Upper lobe of right lung (tissue), 1 donor: ENCODE measurements around the gene LRRFIP1. TPM values are rescaled to one million over a fixed set of nuclear protein-coding genes. Genes with fewer than 3 reads are reported as not detected.

Experiments used
- ATAC-seq: fragments of 200-7000 bp; cut with Tn5 transposase; one replicate; pipeline ENCODE4 v1.9.1; 2020; ENCODE audit warnings: mild to moderate bottlenecking, moderate library complexity
- DNase-seq: peaks from one replicate; pipeline ENCODE4 v3.0.0-alpha.2; 2020
- H3K27ac ChIP-seq: fragments of 200-600 bp; one replicate; pipeline ENCODE4 v1.8.0; 2022
- H3K27me3 ChIP-seq: fragments of 200-600 bp; one replicate; pipeline ENCODE4 v1.8.0; 2022; ENCODE audit warnings: mild to moderate bottlenecking
- H3K36me3 ChIP-seq: fragments of 200-600 bp; one replicate; pipeline ENCODE4 v1.8.0; 2022
- H3K4me1 ChIP-seq: fragments of 200-600 bp; one replicate; pipeline ENCODE4 v1.8.0; 2022
- H3K4me3 ChIP-seq: fragments of 200-600 bp; one replicate; pipeline ENCODE4 v1.8.0; 2022; ENCODE audit warnings: mild to moderate bottlenecking
- H3K9me3 ChIP-seq: fragments of 200-600 bp; one replicate; pipeline ENCODE4 v1.8.0; 2022
- CTCF ChIP-seq: fragments of 200-600 bp; IDR thresholded peaks from one replicate; pipeline ENCODE4 v1.8.0; 2022; ENCODE audit warnings: antibody characterized with exemption
- intact Hi-C: fragments of 100-400 bp; cut with DNase I; formaldehyde crosslinking; loops from one replicate; pipeline ENCODE4 v1.11.0; 2022
- total RNA-seq: library from RNA; stranded (reverse); fragmentation: NEBNext Ultra II Directional; extraction: Animal tissue kit (Norgen Biotek cat#: 25700); gene quantifications from one replicate; pipeline ENCODE4 v1.2.1, GENCODE V29; 2021
- donor health status: DM: no; HTN: yes; CAD: no; lungs with severe emphysema.

The LRRFIP1 gene
- total RNA-seq, 1 donor from 2014 or later: 178 TPM

- H3K4me1 ChIP-seq: peaks cover 26% of the 10 kb centered on the region
- peaks cover 32% of the 10 kb centered on the region for H3K36me3 ChIP-seq
- no peaks in the 10 kb centered on the region for H3K27me3 ChIP-seq
- intact Hi-C loops: no loop called here
- H3K9me3 ChIP-seq: no peaks in the 10 kb centered on the region
- no peak overlapping the region for H3K4me3 ChIP-seq
- TF ChIP-seq CTCF: no peak
- H3K27ac ChIP-seq: peak overlapping the region; percentile 64
- ATAC-seq (no peak), DNase-seq (no peak)
Observed at GRCh38 chr2:237716011-237716410, 88.6 kb downstream of the LRRFIP1 start.

GRCh38 chr2:237717366-237718276 lies 90.2 kb downstream of the LRRFIP1 start:
- intact Hi-C loops: no loop called here
- Histone ChIP-seq H3K9me3 (no peaks in the 10 kb centered on the region), H3K4me3 (no peak overlapping the region), H3K36me3 (peaks cover 28% of the 10 kb centered on the region), H3K27me3 (no peaks in the 10 kb centered on the region), H3K27ac (no peak overlapping the region), H3K4me1 (peaks cover 29% of the 10 kb centered on the region)
- no peak for DNase-seq
- ATAC-seq: no peak
- no peak for TF ChIP-seq CTCF

- no peak for TF ChIP-seq CTCF
- DNase-seq (no peak), ATAC-seq (no peak)
- peaks cover 26% of the 10 kb centered on the region for H3K36me3 ChIP-seq
- intact Hi-C loops: no loop called here
- no peaks in the 10 kb centered on the region for H3K9me3 ChIP-seq
- peaks cover 29% of the 10 kb centered on the region for H3K4me1 ChIP-seq
- H3K27ac ChIP-seq: no peak overlapping the region
- H3K4me3 ChIP-seq: no peak overlapping the region
- H3K27me3 ChIP-seq: no peaks in the 10 kb centered on the region
Observed at GRCh38 chr2:237718277-237718634, 90.9 kb downstream of the LRRFIP1 start.

- no peak for DNase-seq
- ATAC-seq: no peak
- peaks cover 26% of the 10 kb centered on the region for H3K36me3 ChIP-seq
- H3K4me3 ChIP-seq: no peak overlapping the region
- no peaks in the 10 kb centered on the region for H3K27me3 ChIP-seq
- H3K27ac ChIP-seq: no peak overlapping the region
- intact Hi-C loops: no loop called here
- no peak for TF ChIP-seq CTCF
- H3K4me1 ChIP-seq: peaks cover 23% of the 10 kb centered on the region
- H3K9me3 ChIP-seq: no peaks in the 10 kb centered on the region
Observed at GRCh38 chr2:237720444-237720843, 93.1 kb downstream of the LRRFIP1 start.

GRCh38 chr2:237720957-237721356 lies 93.6 kb downstream of the LRRFIP1 start:
- TF ChIP-seq CTCF: no peak
- intact Hi-C loops: no loop called here
- DNase-seq (no peak), ATAC-seq (no peak)
- Histone ChIP-seq H3K4me3 (no peak overlapping the region), H3K27ac (no peak overlapping the region), H3K36me3 (peaks cover 26% of the 10 kb centered on the region), H3K4me1 (peaks cover 23% of the 10 kb centered on the region), H3K27me3 (no peaks in the 10 kb centered on the region), H3K9me3 (no peaks in the 10 kb centered on the region)
